HepG2 (cell line): Measurements from ENCODE around the gene ALCAM. TPM values are rescaled to one million over a fixed set of nuclear protein-coding genes. Genes with fewer than 3 reads are reported as not detected.

ENCODE experiments used
- ATAC-seq: fragments of 200-7000 bp; cut with Tn5 transposase; 3 replicates; pipeline ENCODE4 v1.9.1; 2020; ENCODE audit warnings: mild to moderate bottlenecking, moderate library complexity
- BruUV-seq: library from RNA; stranded (reverse); fragments of 400-500 nt; replicated peaks from 2 replicates; lab custom pipeline; 2021; lab: Mats Ljungman, UMichigan
- CTCF ChIA-PET: fragments of 300-600 bp; formaldehyde crosslinking; extraction: SDS; loops from one replicate; lab custom pipeline; 2021; ENCODE audit warnings: low total read pairs, inconsistent platforms, low intra/inter-chr PET ratio; lab: Yijun Ruan, JAX
- POLR2A ChIA-PET: fragments of 350-600 bp; sonication (Branson Sonifier 250); formaldehyde crosslinking; loops from one replicate; lab custom pipeline; 2020; ENCODE audit warnings: antibody characterized with exemption, inconsistent platforms; lab: Yijun Ruan, JAX
- DNase-seq: peaks from one replicate; pipeline ENCODE4 v3.0.0-alpha.2; 2015; ENCODE audit warnings: low spot score
- FAIRE-seq: peaks from 3 replicates; lab custom pipeline; 2011; peaks lifted over from hg19 to GRCh38; lab: Jason Lieb, UNC
- H2AFZ ChIP-seq: one replicate; pipeline ENCODE4 v1.6.1; 2011; ENCODE audit warnings: low read length, inconsistent platforms
- H3K27ac ChIP-seq: fragments of 300-600 bp; 3 replicates; pipeline ENCODE4 v1.8.0; 2011; ENCODE audit warnings: mixed run types, mild to moderate bottlenecking, mixed read lengths, low read length, inconsistent platforms; ENCODE audit not compliant: insufficient read depth; ENCODE audit errors: extremely low read length
- H3K27me3 ChIP-seq, 2 experiments: fragments of 200-600 bp in 1 of 2; 2 replicates in 1 of 2; 3 replicates in 1 of 2; pipeline versions ENCODE4 v1.6.0 to v1.8.0; 2011; ENCODE audit warnings: low read length in 2 of 2, mild to moderate bottlenecking in 2 of 2, moderate library complexity in 2 of 2, inconsistent platforms in 1 of 2; ENCODE audit not compliant: insufficient read depth in 2 of 2, control insufficient read depth in 1 of 2
- H3K36me3 ChIP-seq, 2 experiments: fragments of 200-600 bp in 1 of 2; replicated peaks in 1 of 2; 2 replicates in 1 of 2; 3 replicates in 1 of 2; pipeline versions ENCODE4 v1.5.1 to v1.8.0; 2011; ENCODE audit warnings: low read length in 2 of 2, inconsistent platforms in 1 of 2; ENCODE audit not compliant: insufficient read depth in 2 of 2, control insufficient read depth in 1 of 2
- H3K4me1 ChIP-seq: 2 replicates; pipeline ENCODE4 v1.5.1; 2012; ENCODE audit warnings: low read length, inconsistent platforms; ENCODE audit not compliant: insufficient read depth
- H3K4me2 ChIP-seq: 2 replicates; pipeline ENCODE4 v1.6.0; 2011; ENCODE audit warnings: low read depth, low read length, inconsistent platforms
- H3K4me3 ChIP-seq, 3 experiments: fragments of 200-600 bp in 1 of 3; sonication (generic), shearing (Covaris generic) in 1 of 3; replicated peaks in 1 of 3; 2 replicates each; pipeline ENCODE4 v1.5.1; 2011 to 2016; ENCODE audit warnings: low read length in 3 of 3, inconsistent platforms in 2 of 3, low read depth in 2 of 3, mild to moderate bottlenecking in 2 of 3, control low read depth in 1 of 3, mixed read lengths in 1 of 3; ENCODE audit not compliant: insufficient read depth in 1 of 3
- H3K79me2 ChIP-seq: one replicate; pipeline ENCODE4 v1.6.1; 2011; ENCODE audit warnings: low read length, inconsistent platforms; ENCODE audit not compliant: insufficient read depth
- H3K9ac ChIP-seq: 2 replicates; pipeline ENCODE4 v1.6.0; 2011; ENCODE audit warnings: mild to moderate bottlenecking, low read depth, low read length, inconsistent platforms; ENCODE audit not compliant: insufficient read depth
- H3K9me3 ChIP-seq: 2 replicates; pipeline ENCODE4 v1.5.1; 2012; ENCODE audit warnings: mild to moderate bottlenecking, low read length
- H4K20me1 ChIP-seq: 2 replicates; pipeline ENCODE4 v1.6.0; 2011; ENCODE audit warnings: inconsistent platforms, mild to moderate bottlenecking, low read length, moderate library complexity; ENCODE audit not compliant: insufficient read depth
- FOXK1 ChIP-seq: sonication (generic); formaldehyde crosslinking; IDR thresholded peaks from 2 replicates; pipeline ENCODE4 v1.4.0; 2020; ENCODE audit warnings: low read depth, missing genetic modification reagents, borderline replicate concordance
- FOXM1 ChIP-seq: sonication (generic); formaldehyde crosslinking; IDR thresholded peaks from 2 replicates; pipeline ENCODE4 v1.5.0; 2020; ENCODE audit warnings: missing genetic modification reagents
- FOXO1 ChIP-seq: sonication (generic); formaldehyde crosslinking; IDR thresholded peaks from 2 replicates; pipeline ENCODE4 v1.4.0; 2020; ENCODE audit warnings: missing genetic modification reagents
- MYC ChIP-seq: sonication (generic); formaldehyde crosslinking; IDR thresholded peaks from 2 replicates; pipeline ENCODE4 v1.9.0; 2021; ENCODE audit warnings: missing genetic modification reagents, borderline replicate concordance
- NFKBIZ ChIP-seq: IDR thresholded peaks from 2 replicates; pipeline ENCODE4 v1.6.1; 2018; ENCODE audit warnings: missing genetic modification reagents, missing compliant biosample characterization
- RERE ChIP-seq: IDR thresholded peaks from 2 replicates; pipeline ENCODE4 v1.6.1; 2016; ENCODE audit warnings: low read depth, missing genetic modification reagents, missing compliant biosample characterization
- SALL2 ChIP-seq: sonication (generic); formaldehyde crosslinking; IDR thresholded peaks from 2 replicates; pipeline ENCODE4 v1.8.1; 2023; ENCODE audit warnings: mild to moderate bottlenecking, missing genetic modification reagents, inconsistent platforms
- SNAI1 ChIP-seq: sonication (generic); formaldehyde crosslinking; IDR thresholded peaks from 2 replicates; pipeline ENCODE4 v1.5.0; 2020; ENCODE audit warnings: mild to moderate bottlenecking, missing genetic modification reagents, borderline replicate concordance
- YEATS2 ChIP-seq: sonication (generic); formaldehyde crosslinking; IDR thresholded peaks from 2 replicates; pipeline ENCODE4 v1.4.0; 2020; ENCODE audit warnings: missing genetic modification reagents, borderline replicate concordance
- ZBTB1 ChIP-seq: sonication (generic); formaldehyde crosslinking; IDR thresholded peaks from 2 replicates; pipeline ENCODE4 v1.4.0; 2020; ENCODE audit warnings: missing genetic modification reagents, borderline replicate concordance
- ZNF253 ChIP-seq: sonication (generic); formaldehyde crosslinking; IDR thresholded peaks from 2 replicates; pipeline ENCODE4 v1.8.0; 2022; ENCODE audit warnings: mild to moderate bottlenecking, missing genetic modification reagents, borderline replicate concordance
- ZNF501 ChIP-seq: sonication (generic); formaldehyde crosslinking; IDR thresholded peaks from 2 replicates; pipeline ENCODE4 v1.5.1; 2020; ENCODE audit warnings: mild to moderate bottlenecking, moderate library complexity, missing genetic modification reagents
- WGBS: methylation state at CpG from one replicate; pipeline ENCODE4 v1.1.6; 2017; ENCODE audit warnings: low lambda C conversion rate; 5-methylcytosine and 5-hydroxymethylcytosine counted together
- in situ Hi-C: cut with HindIII; loops from 2 replicates; pipeline ENCODE4 v1.10.0; 2017; ENCODE audit warnings: low pct_unique_long_range_greater_than_20kb; ENCODE audit not compliant: extremely low pct_ligation_motif_present
- intact Hi-C: fragments of 100-400 bp; cut with micrococcal nuclease; formaldehyde crosslinking; loops from one replicate; pipeline ENCODE4 v1.10.0; 2022; ENCODE audit not compliant: unreplicated experiment
- polyA plus RNA-seq, 8 experiments: library from polyadenylated mRNA; depleted of rRNA in 3 of 8; stranded (reverse) in 7 of 8; unstranded in 1 of 8; fragments of >200 nt; fragmentation: Illumina TruSeq in 4 of 8; extraction: Trizol in 4 of 8; gene quantifications; 2 replicates each; pipeline versions ENCODE4 v1.2.1 to v1.2.3, GENCODE V29; 2011 to 2016; ENCODE audit warnings: low read depth in 4 of 8, missing spikeins in 1 of 8, mixed read lengths in 1 of 8; ENCODE audit not compliant: insufficient read depth in 1 of 8
- total RNA-seq, 5 experiments: library from RNA; depleted of rRNA; stranded (reverse); fragments of >200 nt; fragmentation: Illumina TruSeq; extraction: Trizol; gene quantifications; 2 replicates each; pipeline ENCODE4 v1.2.3, GENCODE V29; 2016; ENCODE audit warnings: low read depth in 1 of 5

Gene ALCAM
- total and polyA plus RNA-seq, 2 of the 13 experiments (the other 11 are each of a cell fraction or from before 2014, with no cell fraction given) = 26.0 to 33.1 TPM

GRCh38 chr3:105533960-105534359, 167.3 kb downstream of the ALCAM start:
- Histone ChIP-seq H3K4me1 (no peaks in the 10 kb centered on the region), H3K4me3 (no peak overlapping the region), H3K4me2 (no peak overlapping the region), H3K79me2 (no peaks in the 10 kb centered on the region), H3K27me3 (no peaks in the 10 kb centered on the region), H3K36me3 (peaks cover 1 to 15% of the 10 kb centered on the region in 2 experiments; a peak in 2 of 5 replicates), H3K9ac (no peak overlapping the region), H3K27ac (no peak overlapping the region), H2AFZ (no peak overlapping the region), H4K20me1 (no peaks in the 10 kb centered on the region), H3K9me3 (no peaks in the 10 kb centered on the region)
- no TSS peak for BruUV-seq
- no peak for ATAC-seq
- FAIRE-seq = no peak
- DNase-seq = no peak
- no peak for TF ChIP-seq ZBTB1 (CRISPR knock-in tag)
- TF ChIP-seq ZNF501 (CRISPR knock-in tag) = no peak
- TF ChIP-seq MYC (CRISPR knock-in tag) = no peak
- TF ChIP-seq RERE (CRISPR knock-in tag) = no peak
- TF ChIP-seq YEATS2 (CRISPR knock-in tag) = no peak
- no peak for TF ChIP-seq SNAI1
- no peak for TF ChIP-seq NFKBIZ (CRISPR knock-in tag)
- no peak for TF ChIP-seq FOXM1
- TF ChIP-seq SALL2 = no peak
- TF ChIP-seq ZNF253 (CRISPR knock-in tag) = no peak
- TF ChIP-seq FOXK1 (CRISPR knock-in tag) = no peak
- no peak for TF ChIP-seq FOXO1
- CTCF ChIA-PET = no interaction called here
- intact Hi-C loops (no loop called here), in situ Hi-C loops (no loop called here)
- WGBS = 100% methylated on average over 2 of the region's 3 CpGs
- POLR2A ChIA-PET = no interaction called here
